Hair follicle dermal papilla cell (primary cell): Measurements from ENCODE around the gene SELENOP. TPM values are rescaled to one million over a fixed set of nuclear protein-coding genes. Genes with fewer than 3 reads are reported as not detected.

Experiments
- total RNA-seq: library from RNA; depleted of rRNA; stranded (reverse); fragments of >200 nt; gene quantifications from 2 replicates; pipeline ENCODE4 v1.2.3, GENCODE V29; 2012

SELENOP gene
- 145 and 154 TPM in 2 replicates for total RNA-seq

DNA sequence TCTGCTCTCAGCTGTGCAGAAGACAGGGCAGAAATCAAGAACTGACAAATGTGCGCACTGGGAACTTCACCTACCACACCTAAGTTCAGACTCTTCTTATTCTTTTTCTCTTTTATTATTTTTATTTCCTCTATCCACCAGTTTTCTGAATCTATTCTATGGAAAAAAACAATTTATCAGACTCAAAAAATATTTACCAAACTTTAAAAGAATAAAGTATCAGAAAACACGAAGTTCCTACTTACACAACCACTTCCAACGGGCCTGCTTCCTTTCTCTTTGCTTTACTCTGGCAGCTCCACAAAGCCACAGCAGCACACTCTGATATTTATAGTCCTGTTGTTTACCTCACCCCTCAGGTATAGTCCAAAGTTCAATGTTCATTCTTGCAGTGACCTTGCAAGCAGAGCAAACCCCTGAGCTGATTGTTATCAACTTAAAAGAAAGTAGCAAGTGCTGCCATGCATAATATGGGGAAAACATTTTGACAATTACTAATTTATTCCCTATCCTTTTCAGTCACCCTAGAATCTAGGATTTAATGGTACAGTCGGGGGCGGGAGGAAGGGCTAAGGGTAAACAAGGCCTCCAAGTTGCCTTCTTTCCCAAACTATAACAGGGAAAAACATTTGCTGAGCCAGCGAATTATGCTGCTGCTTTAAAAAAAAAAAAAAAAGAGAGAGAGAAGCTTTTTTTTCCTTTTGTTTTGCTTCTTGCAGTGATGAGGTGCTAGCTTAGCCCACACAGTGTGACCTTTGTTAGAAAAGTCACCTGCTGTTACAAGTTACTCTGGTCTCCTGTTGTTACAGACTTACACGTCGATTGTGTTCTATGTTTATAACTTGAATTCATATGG is at the start of gene SELENOP:
TSS of gene SELENOP (minus strand) at position 302 of the 856 bp plus-strand sequence. CDS start 3,539 bp downstream, outside the sequence.

GRCh38 chr5:42756606-42757601 is 54.8 kb downstream of the SELENOP start, which contains the start of gene CCDC152:
CCDC152 (plus strand) TSS chr5:42756818; CDS start chr5:42759122, 2,304 bp downstream.

Other genes with a start within 250 kb of the SELENOP start
- 2.2 and 2.8 TPM in 2 replicates for gene CCDC152, start 55.1 kb downstream of the SELENOP start, total RNA-seq
- 1.9 and 3.6 TPM in 2 replicates for gene ANXA2R, start 228.4 kb upstream of the SELENOP start, total RNA-seq